Stimulated activated CD4-positive, alpha-beta T cell treated with anti-CD3 and anti-CD28 coated beads, Interleukin-15, amount 100 ng/mL, for 48 hours (primary cell): ENCODE data around the gene GPR32.
"Not testable (repeated sequence)": the region's sequence is repeated elsewhere in the genome, so short reads cannot be mapped to it uniquely, and the experiment has no call there.

Experiments used
- DNase-seq, 2 donors: peaks; one replicate each; pipeline ENCODE4 v3.0.0-alpha.2; 2020; ENCODE audit warnings: low read depth in 2 of 2

GPR32 gene

GRCh38 chr19:50803633-50804419, 33.6 kb downstream of the GPR32 start:
- DNase-seq = no peak

GRCh38 chr19:50804420-50805272, 34.4 kb downstream of the GPR32 start:
- DNase-seq = peak; percentile 97 to 98

GRCh38 chr19:50808856-50809255, 38.6 kb downstream of the GPR32 start:
- DNase-seq = no peak

GRCh38 chr19:50811622-50812238, 41.5 kb downstream of the GPR32 start:
- DNase-seq = not testable (repeated sequence)

GRCh38 chr19:50812474-50812873, 42.2 kb downstream of the GPR32 start:
- DNase-seq = no peak

GRCh38 chr19:50814883-50815282, 44.6 kb downstream of the GPR32 start:
- DNase-seq = no peak

GRCh38 chr19:50815439-50815838, 45.2 kb downstream of the GPR32 start:
- DNase-seq = no peak

GRCh38 chr19:50817941-50818858, 47.9 kb downstream of the GPR32 start:
- DNase-seq = peak in 1 of 2 donors; percentile 66

- no peak for DNase-seq
Measured at GRCh38 chr19:50818859-50819472, 48.7 kb downstream of the GPR32 start.

- DNase-seq = no peak
Measured at GRCh38 chr19:50819636-50820035, 49.4 kb downstream of the GPR32 start.

- no peak for DNase-seq
Measured at GRCh38 chr19:50820086-50820485, 49.8 kb downstream of the GPR32 start.

- no peak for DNase-seq
Measured at GRCh38 chr19:50820549-50821247, 50.4 kb downstream of the GPR32 start.

GRCh38 chr19:50821248-50821612, 51.0 kb downstream of the GPR32 start:
- DNase-seq = no peak
